H9 (cell line): ENCODE measurements around the gene LIG3. TPM values are rescaled to one million over a fixed set of nuclear protein-coding genes. Genes with fewer than 3 reads are reported as not detected.
"Not testable (repeated sequence)": the region's sequence is repeated elsewhere in the genome, so short reads cannot be mapped to it uniquely, and the experiment has no call there.

Experiments used
- DNase-seq: peaks from one replicate; pipeline ENCODE4 v3.0.0-alpha.2; 2017
- H2AFZ ChIP-seq: one replicate; pipeline ENCODE4 v1.6.1; 2013; ENCODE audit warnings: mild to moderate bottlenecking, low read length, control low read depth, moderate library complexity
- H2AK5ac ChIP-seq: 2 replicates; pipeline ENCODE4 v1.6.1; 2013; ENCODE audit warnings: low read length, control low read depth, mixed read lengths; ENCODE audit not compliant: insufficient read length
- H2BK120ac ChIP-seq: one replicate; pipeline ENCODE4 v1.6.1; 2013; ENCODE audit warnings: low read depth, mild to moderate bottlenecking, low read length, control low read depth, inconsistent platforms; ENCODE audit not compliant: poor library complexity, severe bottlenecking
- H2BK12ac ChIP-seq: 2 replicates; pipeline ENCODE4 v1.6.1; 2013; ENCODE audit warnings: low read length, control low read depth, mixed read lengths, low read depth; ENCODE audit not compliant: insufficient read length
- H2BK15ac ChIP-seq: 2 replicates; pipeline ENCODE4 v1.6.1; 2013; ENCODE audit warnings: low read depth, low read length, control low read depth
- H2BK20ac ChIP-seq: one replicate; pipeline ENCODE4 v1.6.1; 2013; ENCODE audit warnings: low read depth, mild to moderate bottlenecking, low read length, control low read depth, inconsistent platforms; ENCODE audit not compliant: poor library complexity, severe bottlenecking
- H2BK5ac ChIP-seq: 2 replicates; pipeline ENCODE4 v1.6.1; 2013; ENCODE audit warnings: low read length, control low read depth, mixed read lengths; ENCODE audit not compliant: insufficient read length
- H3K14ac ChIP-seq: 2 replicates; pipeline ENCODE4 v1.6.1; 2013; ENCODE audit warnings: low read length, control low read depth; ENCODE audit not compliant: insufficient read depth
- H3K18ac ChIP-seq: 2 replicates; pipeline ENCODE4 v1.6.1; 2013; ENCODE audit warnings: low read depth, mild to moderate bottlenecking, mixed read lengths, low read length, control low read depth; ENCODE audit not compliant: insufficient read length
- H3K23ac ChIP-seq: 2 replicates; pipeline ENCODE4 v1.6.1; 2013; ENCODE audit warnings: low read length, control low read depth, mixed read lengths, low read depth; ENCODE audit not compliant: insufficient read length
- H3K23me2 ChIP-seq: 2 replicates; pipeline ENCODE4 v1.6.1; 2013; ENCODE audit warnings: low read depth, mild to moderate bottlenecking, mixed read lengths, low read length, control low read depth; ENCODE audit not compliant: insufficient read length, poor library complexity, severe bottlenecking
- H3K27ac ChIP-seq: 2 replicates; pipeline ENCODE4 v1.5.1; 2013; ENCODE audit warnings: low read length, control low read depth, mixed read lengths, low read depth; ENCODE audit not compliant: insufficient read length
- H3K27me3 ChIP-seq: 2 replicates; pipeline ENCODE4 v1.6.1; 2013; ENCODE audit warnings: low read length, control low read depth, inconsistent platforms; ENCODE audit not compliant: insufficient read depth
- H3K4ac ChIP-seq: 2 replicates; pipeline ENCODE4 v1.6.1; 2013; ENCODE audit warnings: low read depth, mild to moderate bottlenecking, control low read depth, inconsistent platforms, low read length, moderate library complexity
- H3K4me1 ChIP-seq: 2 replicates; pipeline ENCODE4 v1.6.1; 2013; ENCODE audit warnings: low read length, control low read depth, inconsistent platforms; ENCODE audit not compliant: insufficient read depth
- H3K4me2 ChIP-seq: 2 replicates; pipeline ENCODE4 v1.6.1; 2013; ENCODE audit warnings: low read length, control low read depth, mixed read lengths; ENCODE audit not compliant: insufficient read length, insufficient read depth
- H3K56ac ChIP-seq: 2 replicates; pipeline ENCODE4 v1.6.1; 2013; ENCODE audit warnings: low read depth, mild to moderate bottlenecking, mixed read lengths, low read length, control low read depth; ENCODE audit not compliant: insufficient read length
- H3K79me1 ChIP-seq: 2 replicates; pipeline ENCODE4 v1.6.1; 2013; ENCODE audit warnings: low read depth, mild to moderate bottlenecking, moderate library complexity, low read length, control low read depth, inconsistent platforms; ENCODE audit not compliant: insufficient read depth, poor library complexity, severe bottlenecking
- H3K79me2 ChIP-seq: 2 replicates; pipeline ENCODE4 v1.6.1; 2013; ENCODE audit warnings: low read length, control low read depth, inconsistent platforms; ENCODE audit not compliant: insufficient read depth
- H3K9ac ChIP-seq: 2 replicates; pipeline ENCODE4 v1.6.1; 2013; ENCODE audit warnings: low read length, control low read depth, mixed read lengths; ENCODE audit not compliant: insufficient read length; ENCODE audit errors: extremely low read depth
- H3K9me3 ChIP-seq: one replicate; pipeline ENCODE4 v1.6.1; 2013; ENCODE audit warnings: low read depth, low read length, inconsistent platforms; ENCODE audit not compliant: control insufficient read depth
- H3T11ph ChIP-seq: one replicate; pipeline ENCODE4 v1.6.1; 2013; ENCODE audit warnings: mild to moderate bottlenecking, low read length, control low read depth, inconsistent platforms
- H4K20me1 ChIP-seq: one replicate; pipeline ENCODE4 v1.6.1; 2013; ENCODE audit not compliant: control insufficient read depth, insufficient read length, insufficient read depth
- H4K5ac ChIP-seq: 2 replicates; pipeline ENCODE4 v1.6.1; 2013; ENCODE audit warnings: low read depth, mild to moderate bottlenecking, mixed read lengths, low read length, control low read depth; ENCODE audit not compliant: insufficient read length
- H4K8ac ChIP-seq: replicated peaks from 2 replicates; pipeline ENCODE4 v1.6.1; 2013; ENCODE audit warnings: low read length, control low read depth, mixed read lengths, low read depth; ENCODE audit not compliant: insufficient read length
- H4K91ac ChIP-seq: 2 replicates; pipeline ENCODE4 v1.6.1; 2013; ENCODE audit warnings: low read depth, mild to moderate bottlenecking, moderate library complexity, mixed read lengths, low read length, control low read depth; ENCODE audit not compliant: insufficient read length
- H3K27ac Mint-ChIP-seq, 3 experiments: 2 replicates in 2 of 3; 3 replicates in 1 of 3; pipeline ENCODE4 v1.8.0; 2020 to 2021; ENCODE audit warnings: mixed read lengths in 3 of 3, mild to moderate bottlenecking in 1 of 3, moderate library complexity in 1 of 3
- H3K27me3 Mint-ChIP-seq: 2 replicates; pipeline ENCODE4 v1.8.0; 2021; ENCODE audit warnings: low read depth, mild to moderate bottlenecking, moderate library complexity, mixed read lengths
- H3K36me3 Mint-ChIP-seq, 3 experiments: 2 replicates in 2 of 3; 3 replicates in 1 of 3; pipeline ENCODE4 v1.8.0; 2020 to 2021; ENCODE audit warnings: low read depth in 3 of 3, mixed read lengths in 3 of 3; ENCODE audit not compliant: insufficient read depth in 1 of 3
- H3K4me1 Mint-ChIP-seq, 2 experiments: 2 replicates each; pipeline ENCODE4 v1.8.0; 2020; ENCODE audit warnings: mixed read lengths in 2 of 2
- H3K4me3 Mint-ChIP-seq, 2 experiments: 2 replicates in 1 of 2; 3 replicates in 1 of 2; pipeline ENCODE4 v1.8.0; 2020 to 2021; ENCODE audit warnings: mild to moderate bottlenecking in 2 of 2, mixed read lengths in 2 of 2, moderate library complexity in 1 of 2
- H3K9me3 Mint-ChIP-seq, 2 experiments: 2 replicates in 1 of 2; 3 replicates in 1 of 2; pipeline ENCODE4 v1.8.0; 2020; ENCODE audit warnings: mild to moderate bottlenecking in 2 of 2, mixed read lengths in 2 of 2, moderate library complexity in 1 of 2
- CTCF ChIP-seq: fragments of 200-600 bp; sonication (generic); conservative IDR thresholded peaks from 3 replicates; pipeline ENCODE4 v1.8.0; 2021; ENCODE audit warnings: antibody characterized with exemption, mild to moderate bottlenecking
- WGBS: extraction: QIAGEN DNeasy Blood & Tissue Kit; methylation state at CpG from one replicate; pipeline ENCODE4 v1.1.7; 2013; ENCODE audit warnings: missing lambda C conversion rate, low lambda C conversion rate, mixed read lengths; ENCODE audit not compliant: insufficient read length; ENCODE audit errors: extremely low coverage; 5-methylcytosine and 5-hydroxymethylcytosine counted together
- total RNA-seq: library from RNA; stranded (reverse); gene quantifications from 2 replicates; pipeline ENCODE4 v1.2.1, GENCODE V29; 2021

Gene LIG3
- total RNA-seq, 1 experiment from 2014 or later: 96.0 TPM

GRCh38 chr17:35025541-35025940 lies 45.2 kb downstream of the LIG3 start:
- Mint-ChIP-seq H3K4me3 (no peak overlapping the region), H3K27me3 (no peaks in the 10 kb centered on the region), H3K36me3 (peaks cover 0 to 5% (median 0%) of the 10 kb centered on the region in 3 experiments; a peak in 3 of 7 replicates), H3K27ac (no peak overlapping the region), H3K4me1 (no peaks in the 10 kb centered on the region), H3K9me3 (no peaks in the 10 kb centered on the region)
- Histone ChIP-seq H3K27me3 (no peaks in the 10 kb centered on the region), H4K91ac (no peak overlapping the region), H2BK15ac (no peak overlapping the region), H2BK5ac (no peak overlapping the region), H2BK20ac (no peak overlapping the region), H4K5ac (no peak overlapping the region), H2AFZ (no peak overlapping the region), H3K79me1 (no peaks in the 10 kb centered on the region), H3K18ac (no peak overlapping the region), H3K4me1 (no peaks in the 10 kb centered on the region), H3K23ac (no peak overlapping the region), H4K8ac (no peak overlapping the region), H3K9ac (no peak overlapping the region), H3K9me3 (no peaks in the 10 kb centered on the region), H3K23me2 (no peaks in the 10 kb centered on the region), H3K4me2 (no peak overlapping the region), H3K4ac (no peak overlapping the region), H4K20me1 (no peaks in the 10 kb centered on the region), H3K79me2 (no peaks in the 10 kb centered on the region), H3T11ph (no peak overlapping the region), H2BK12ac (no peak overlapping the region), H3K27ac (no peak overlapping the region), H3K14ac (no peak overlapping the region), H3K56ac (no peak overlapping the region), H2AK5ac (no peak overlapping the region), H2BK120ac (no peak overlapping the region)
- TF ChIP-seq CTCF: no peak
- WGBS: no CpG with 5 or more reads among the region's 1 CpG
- DNase-seq: no peak

- H3K27me3 ChIP-seq, H3K23ac ChIP-seq, H3K4me2 ChIP-seq, H3K4me1 ChIP-seq, H2BK12ac ChIP-seq, H3K4me1 Mint-ChIP-seq, H3K4me3 Mint-ChIP-seq, H3K23me2 ChIP-seq, H3K27ac ChIP-seq, H4K5ac ChIP-seq, H3K9me3 ChIP-seq, DNase-seq, H2AFZ ChIP-seq, H3K9ac ChIP-seq, H2BK120ac ChIP-seq, H2BK5ac ChIP-seq, H4K8ac ChIP-seq, H3K79me1 ChIP-seq, H2BK20ac ChIP-seq, H3T11ph ChIP-seq, H3K79me2 ChIP-seq, H2BK15ac ChIP-seq, H3K27ac Mint-ChIP-seq, H3K4ac ChIP-seq, H3K56ac ChIP-seq, H2AK5ac ChIP-seq, H3K14ac ChIP-seq, H3K27me3 Mint-ChIP-seq, H3K18ac ChIP-seq, H3K36me3 Mint-ChIP-seq, H3K9me3 Mint-ChIP-seq, H4K91ac ChIP-seq, H4K20me1 ChIP-seq: not testable (repeated sequence)
- no CpG with 5 or more reads among the region's 4 CpGs for WGBS
Measured at GRCh38 chr17:35028097-35028496, 47.8 kb downstream of the LIG3 start.
